ENCODE data around the gene RPS15.
"Not testable (repeated sequence)": the region's sequence is repeated elsewhere in the genome, so short reads cannot be mapped to it uniquely, and the experiment has no call there.

RPS15 gene

GRCh38 chr19:1471515-1472160 is 33.4 kb downstream of the RPS15 start:
- DNase-seq: no peak

GRCh38 chr19:1472231-1473084 is 34.3 kb downstream of the RPS15 start:
- no peak for DNase-seq

DNA sequence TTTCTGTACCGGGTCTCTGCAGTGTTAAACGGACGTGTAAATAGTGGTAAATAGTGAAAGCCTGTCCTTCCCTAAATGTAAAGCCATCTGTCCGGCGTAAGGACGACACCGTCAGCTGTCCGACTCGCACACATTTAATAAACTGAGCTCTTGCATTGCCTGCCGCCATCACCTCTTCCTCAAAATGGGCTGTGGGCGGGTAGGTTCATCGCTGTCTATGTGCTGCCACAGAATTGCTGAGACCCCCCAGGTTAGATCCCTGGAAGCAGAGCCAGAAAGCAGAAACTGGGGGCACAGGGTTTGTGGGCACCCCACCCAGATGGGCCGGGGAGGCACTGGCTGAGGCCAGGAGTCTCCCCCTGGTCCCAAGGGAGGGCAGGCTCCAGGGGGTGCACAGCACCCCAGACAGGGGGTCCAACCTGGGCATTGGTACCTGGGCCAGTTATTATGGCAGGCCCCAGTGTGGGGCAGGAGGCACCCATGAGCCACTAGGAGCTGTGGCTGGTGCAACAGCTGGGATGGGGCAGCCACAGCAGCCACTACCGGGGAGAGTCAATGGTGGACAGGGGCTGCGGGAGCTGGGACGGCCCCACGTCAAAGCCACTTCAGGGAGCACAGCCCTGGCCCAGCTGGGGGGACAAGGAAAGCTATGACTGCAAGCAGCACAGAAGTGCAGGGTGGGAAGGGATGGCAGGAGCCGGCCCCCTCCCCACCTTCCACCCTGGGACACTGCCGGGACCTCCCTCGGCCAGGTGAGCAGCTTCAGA is 35.1 kb downstream of the RPS15 start:
- no peak for DNase-seq

DNA sequence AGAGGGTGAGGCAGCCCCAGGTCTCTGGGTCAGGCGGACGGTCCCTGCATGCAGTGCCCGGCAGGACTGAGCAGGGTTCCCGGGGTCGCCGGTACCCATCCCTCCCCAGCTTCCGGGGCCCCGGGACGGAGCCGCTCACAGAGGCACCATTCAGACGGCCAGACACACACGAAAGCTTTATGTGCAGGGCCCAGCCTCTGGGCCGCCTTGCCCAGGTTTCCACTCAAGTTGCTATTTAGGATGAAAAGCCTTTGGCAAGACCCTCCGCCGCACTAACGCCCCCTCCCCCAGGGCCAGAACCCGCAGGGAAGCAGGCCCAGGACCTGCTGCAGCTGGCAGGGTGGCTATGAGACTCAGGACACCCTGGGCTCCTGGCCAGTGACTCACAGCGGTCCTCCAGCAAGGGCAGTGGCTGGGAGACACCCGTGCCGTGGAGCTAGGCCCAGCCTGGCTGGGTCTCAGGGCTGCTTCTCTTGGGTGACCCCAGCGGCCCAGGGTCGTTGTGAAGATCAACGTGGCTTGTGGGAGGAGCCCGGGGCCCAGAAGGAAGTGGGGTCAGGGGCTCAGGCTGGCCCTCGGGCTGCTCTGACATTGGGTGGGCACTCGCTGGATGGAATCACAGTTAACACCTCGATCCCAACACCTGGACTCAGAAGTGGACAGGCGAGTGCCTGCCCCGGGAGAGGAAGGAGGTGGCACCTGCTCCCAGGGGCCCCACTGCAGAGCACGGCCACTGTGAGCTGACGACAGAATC is 36.0 kb downstream of the RPS15 start:
- DNase-seq: no peak

DNA sequence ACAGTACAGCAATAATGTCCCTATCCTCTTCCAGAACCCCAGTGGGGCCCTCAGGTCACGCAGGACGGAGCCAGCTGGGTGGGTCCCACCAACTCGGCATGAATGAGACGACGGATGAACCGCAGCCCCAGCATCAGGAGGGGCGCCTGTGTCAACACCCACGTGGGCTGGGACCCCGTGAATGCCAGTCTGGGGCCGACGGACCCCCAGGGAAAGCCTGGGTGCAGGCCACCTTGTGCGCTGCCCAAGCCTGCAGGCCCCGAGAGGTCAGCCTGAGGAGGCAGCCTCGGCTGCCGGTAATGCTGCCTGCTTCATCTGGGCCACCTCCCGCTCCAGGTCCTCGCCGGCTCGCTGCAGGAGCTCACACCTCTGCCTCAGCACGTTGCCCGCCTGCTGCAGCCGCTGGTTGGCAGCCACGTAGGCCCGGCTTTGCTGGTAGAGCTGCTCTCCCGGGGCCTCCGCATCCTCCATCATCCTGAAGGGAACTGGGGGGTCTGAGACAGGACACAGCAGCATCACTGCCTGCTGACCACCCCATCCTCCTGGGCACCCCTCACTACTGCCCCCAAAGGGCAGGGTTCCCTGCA is 36.7 kb downstream of the RPS15 start:
- DNase-seq: no peak

DNA sequence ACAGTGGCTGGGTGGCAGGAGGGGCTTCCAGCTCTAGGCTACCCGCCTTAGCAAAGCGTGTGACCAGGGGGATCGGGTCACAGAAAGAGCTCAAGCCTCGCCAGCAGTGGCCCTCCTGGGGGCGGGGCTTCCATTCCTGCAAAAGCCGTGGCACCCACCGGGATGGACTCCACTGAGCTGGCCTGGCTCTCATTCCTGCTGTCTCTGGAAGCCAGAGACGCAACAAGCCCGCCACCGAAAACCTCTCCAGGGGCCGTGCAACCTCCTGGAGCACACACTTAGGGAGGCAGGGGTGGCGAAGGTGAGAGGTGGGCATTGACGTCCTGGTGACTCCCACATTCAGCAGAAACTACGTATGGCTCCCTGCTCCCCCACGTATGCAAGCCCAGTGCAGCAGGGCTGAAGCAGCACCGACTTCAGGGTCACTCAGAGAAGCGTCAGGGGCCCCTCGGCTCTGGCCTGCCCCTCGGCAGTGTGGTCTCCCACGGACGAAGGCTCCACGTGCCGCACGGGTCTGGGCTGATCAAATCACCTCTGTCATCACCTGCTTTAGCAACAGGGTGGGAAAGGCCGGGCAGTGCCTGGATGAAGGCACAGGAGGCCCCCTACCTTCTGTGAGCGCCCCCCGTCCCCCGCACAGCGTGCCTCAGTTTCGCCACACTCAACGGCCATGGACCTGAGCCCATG is 37.7 kb downstream of the RPS15 start:
- no peak for DNase-seq

DNA sequence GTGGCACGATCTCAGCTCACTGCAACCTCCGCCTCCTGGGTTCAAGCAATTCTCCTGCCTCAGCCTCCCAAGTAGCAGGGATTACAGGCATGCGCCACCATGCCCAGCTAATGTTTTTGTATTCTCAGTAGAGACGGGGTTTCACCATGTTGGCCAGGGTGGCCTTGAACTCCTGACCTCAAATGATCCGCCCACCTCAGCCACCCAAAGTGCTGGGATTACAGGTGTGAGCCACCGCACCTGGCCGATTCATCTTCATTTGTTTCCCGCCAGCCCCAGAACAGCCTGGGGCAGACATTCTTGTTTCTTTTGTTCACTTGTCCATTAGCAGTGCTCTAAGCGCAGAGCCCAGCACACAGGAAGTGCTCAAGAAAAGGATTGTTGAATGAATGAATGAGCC is 38.9 kb downstream of the RPS15 start:
- DNase-seq: not testable (repeated sequence)

DNA sequence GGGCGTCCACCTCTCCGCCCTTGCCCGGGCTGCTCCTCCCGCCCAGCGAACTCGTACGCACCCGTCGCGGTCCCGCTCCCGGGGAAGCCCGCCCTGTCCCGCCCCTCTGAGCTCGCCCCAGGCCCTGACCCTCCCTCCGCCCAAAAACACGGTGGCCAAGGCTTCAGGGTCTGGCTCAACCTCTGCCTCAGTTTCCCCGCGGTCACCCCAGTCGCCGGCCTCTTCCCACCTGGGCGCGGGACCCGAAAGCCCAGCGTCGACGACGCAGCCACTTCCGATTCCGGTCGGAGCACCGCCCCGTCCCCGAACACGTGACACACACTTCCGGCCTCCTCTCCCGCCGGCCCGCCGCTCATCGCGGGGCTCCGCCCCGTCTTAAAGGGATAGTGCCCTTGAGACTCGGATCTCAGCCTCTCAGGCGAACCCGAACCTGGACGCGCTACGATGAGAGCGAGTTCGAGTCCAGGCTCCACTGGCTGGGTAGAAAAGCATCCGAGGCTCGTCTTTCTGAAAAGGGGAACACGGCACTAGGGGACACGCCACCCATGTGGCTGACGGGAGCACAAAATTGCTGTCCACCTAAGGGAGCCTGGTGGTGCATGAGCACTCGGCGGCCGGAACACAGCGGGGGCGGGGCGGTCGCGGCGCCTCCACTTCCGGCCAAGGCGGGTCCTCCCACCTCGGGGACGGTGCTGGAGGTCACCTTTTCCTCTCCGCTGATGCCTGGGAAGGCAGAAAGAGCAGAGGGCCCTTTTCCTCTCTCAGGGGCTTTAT is 40.9 kb downstream of the RPS15 start, which contains the start of gene C19orf25:
Gene C19orf25 (minus strand): TSS at position 282 of the 774 bp plus-strand sequence. CDS start 312 bp downstream, outside the sequence.
- DNase-seq: peak; percentile 86

DNA sequence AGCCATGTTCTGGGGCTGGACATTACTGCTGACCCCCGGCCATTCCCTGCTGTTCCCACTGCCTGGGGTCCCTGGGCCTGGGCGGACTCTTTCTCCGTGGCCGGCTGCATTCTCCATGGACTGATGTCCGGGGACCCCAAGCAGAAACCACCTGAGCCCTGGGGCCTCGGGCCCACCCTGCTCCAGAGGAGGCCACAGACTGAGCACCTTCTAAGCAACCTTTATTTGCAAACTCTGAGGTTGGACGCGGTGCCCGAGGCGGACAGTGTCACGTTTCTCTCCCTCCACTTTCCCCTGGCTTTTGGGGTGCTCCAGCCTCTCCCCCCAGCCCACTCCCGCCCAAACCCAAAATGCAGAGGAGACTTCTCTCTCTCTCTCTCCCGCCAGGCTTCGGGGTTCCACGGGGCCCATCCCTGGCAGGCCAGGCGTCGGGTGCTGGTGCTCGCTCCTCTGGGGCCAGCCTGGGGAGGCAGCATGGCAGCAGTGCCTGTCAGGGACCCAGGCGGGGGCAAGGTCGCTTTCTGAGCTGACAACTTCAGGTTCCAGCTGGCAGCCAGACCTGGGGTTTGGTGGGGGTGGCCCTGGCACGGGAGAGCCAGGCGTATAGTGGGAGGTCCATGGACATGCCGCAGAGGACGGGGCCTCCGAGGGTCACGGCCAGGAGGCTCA is 43.2 kb downstream of the RPS15 start:
- no peak for DNase-seq

DNA sequence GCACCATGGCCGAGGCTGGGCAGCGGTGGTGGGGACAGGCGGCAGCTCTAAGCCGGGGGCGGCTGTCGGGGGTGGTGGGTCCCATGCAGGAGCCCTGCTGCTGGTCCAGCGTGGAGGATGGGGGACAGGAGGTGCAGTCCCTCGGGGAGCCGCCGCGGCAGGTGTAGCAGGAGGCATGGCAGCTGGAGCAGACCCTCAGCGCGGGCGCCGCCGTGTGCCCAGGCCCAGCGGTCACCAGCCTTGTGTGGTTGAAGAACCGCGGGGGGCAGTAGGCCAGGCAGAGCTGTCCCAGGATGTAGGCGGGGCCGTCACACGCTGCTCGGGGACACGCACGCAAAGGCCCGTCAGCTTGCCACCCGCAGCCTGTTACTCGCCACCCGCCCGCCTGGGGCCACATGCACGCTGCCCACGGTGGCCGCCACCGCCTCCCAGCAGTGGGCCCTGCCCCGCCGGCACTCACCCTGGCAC is 43.7 kb downstream of the RPS15 start:
- no peak for DNase-seq

DNA sequence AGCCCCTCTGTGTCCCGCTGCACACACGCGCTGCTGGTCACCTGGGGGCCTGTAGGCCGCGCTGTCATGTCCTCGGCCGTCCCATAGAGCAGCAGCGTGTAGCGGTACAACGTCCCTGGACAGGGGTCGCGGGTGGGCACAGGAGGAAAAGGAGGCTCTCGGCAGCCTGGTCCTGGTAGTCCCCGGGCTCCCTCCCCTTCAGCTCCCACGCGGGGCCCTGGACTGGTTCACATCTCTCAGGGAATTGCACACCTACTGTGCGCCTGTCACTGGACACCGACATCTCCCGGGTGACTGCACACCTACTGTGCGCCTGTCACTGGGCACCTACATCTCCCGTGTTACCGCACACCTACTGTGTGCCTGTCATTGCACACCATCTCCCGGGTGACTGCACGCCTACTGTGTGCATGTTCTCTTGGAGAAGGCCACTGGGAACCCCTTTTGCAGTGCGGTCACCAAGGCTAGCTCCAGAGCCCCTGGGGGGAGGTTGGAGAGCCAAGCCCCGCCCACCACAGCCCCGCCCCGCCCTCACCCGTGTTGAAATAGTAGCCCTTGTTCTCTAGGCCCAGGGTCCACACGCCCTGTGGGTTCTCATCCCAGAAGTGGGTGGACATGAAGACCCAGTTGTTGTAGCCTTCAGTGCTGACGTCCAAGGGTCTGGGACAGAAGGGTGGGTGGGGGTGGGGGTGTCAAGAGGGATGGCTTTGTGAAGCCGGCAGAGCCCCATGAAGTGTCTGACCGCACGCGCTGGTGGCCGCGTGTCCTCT is 44.4 kb downstream of the RPS15 start:
- no peak for DNase-seq

DNA sequence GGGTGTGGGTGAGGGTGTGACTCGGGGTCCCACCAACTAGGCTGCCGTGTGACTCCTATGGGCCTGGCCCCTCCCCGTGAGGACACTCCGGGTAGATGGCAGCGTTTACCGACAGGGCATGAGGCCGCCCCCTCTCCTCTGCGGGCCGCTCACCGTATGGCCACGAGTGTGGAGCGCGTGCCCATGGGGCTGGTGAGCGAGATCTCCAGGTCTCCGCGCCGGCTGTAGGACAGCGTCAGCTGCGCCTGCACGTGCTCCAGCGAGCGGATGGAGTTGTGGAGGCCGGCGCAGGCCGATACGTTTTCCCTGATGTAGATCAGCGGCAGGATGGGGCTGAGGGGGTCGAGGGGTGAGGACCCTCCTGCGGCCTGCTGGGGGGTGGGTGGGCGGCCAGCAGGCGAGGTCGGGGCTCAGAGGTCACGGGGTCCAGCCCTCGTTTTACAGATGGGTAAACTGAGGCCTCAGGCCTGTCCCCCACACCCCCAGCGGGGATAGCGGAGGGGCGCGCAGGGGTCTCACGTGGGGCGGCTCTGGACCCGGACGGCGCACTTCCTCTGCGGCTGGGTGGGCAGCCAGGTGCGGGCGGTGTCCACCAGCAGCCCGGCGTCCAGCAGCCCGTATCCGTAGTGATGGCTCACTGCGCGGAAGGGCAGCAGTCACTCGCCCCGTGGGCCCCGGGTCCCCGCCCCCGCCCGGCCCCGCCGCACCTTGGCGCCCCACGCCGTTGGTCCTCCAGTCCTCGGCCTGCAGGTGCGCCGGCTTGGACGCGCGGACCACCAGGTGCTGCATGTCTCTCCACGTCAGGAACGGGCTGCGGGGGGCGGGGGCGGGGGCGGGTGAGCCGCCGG is 45.2 kb downstream of the RPS15 start:
- DNase-seq: no peak

DNA sequence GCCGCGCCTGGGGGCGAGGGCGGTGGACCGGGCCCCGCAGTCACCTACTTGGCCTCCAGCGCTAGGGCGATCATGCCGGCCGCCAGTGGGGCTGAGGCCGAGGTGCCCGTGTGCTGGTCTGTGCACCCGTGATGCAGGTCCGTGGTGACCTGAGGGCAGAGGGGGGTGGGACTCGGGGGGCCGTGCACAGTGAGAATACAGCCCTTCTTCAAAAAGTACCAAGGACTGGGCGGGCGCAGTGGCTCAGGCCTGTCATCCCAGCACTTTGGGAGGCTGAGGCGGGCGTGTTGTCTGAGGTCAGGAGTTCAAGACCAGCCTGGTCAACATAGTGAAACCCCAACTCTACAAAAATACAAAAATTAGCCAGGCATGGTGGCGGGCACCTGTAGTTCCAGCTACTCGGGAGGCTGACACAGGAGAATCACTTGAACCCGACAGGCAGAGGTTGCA is 45.8 kb downstream of the RPS15 start:
- DNase-seq: no peak

DNA sequence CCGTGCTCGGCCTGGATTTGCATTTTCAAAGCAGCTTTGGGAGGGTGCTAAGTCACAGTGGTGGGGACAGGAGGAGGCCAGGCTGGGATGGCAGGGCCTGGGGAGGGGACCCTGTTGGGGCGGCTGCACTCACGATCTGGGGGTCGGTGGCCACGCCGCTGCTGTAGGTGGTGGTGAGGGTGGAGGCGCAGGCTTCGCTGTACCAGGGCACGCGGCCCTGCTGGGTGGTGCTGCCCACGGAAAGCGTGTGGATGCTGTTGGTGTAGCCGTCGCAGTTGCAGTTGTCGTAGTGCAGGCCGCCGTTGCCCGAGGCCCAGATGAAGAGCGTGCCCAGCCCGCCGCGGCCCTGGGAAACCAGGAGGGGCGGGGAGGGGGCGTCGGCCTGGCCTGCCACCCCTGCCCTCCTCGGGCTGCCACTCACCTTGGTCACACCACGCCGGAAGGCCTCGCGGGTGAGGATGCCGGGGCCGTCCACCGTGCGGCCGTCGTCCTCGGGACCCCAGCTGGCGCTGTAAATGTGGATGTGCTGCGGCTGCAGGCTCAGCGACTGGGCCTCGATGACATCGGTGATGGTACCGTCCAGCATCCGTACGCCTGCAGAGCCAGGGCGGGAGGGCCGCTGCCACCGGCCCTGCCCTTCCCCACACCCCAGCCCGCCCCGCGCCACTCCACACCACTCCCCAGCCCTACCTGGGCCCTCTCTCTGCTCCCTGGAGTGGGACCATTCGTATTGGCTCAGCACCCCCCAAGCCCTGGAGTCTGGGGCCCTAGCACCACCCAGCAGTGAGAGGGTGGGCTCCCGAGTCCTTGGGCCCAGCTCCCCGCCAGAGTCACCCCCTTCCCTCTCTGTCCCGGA is 48.8 kb downstream of the RPS15 start:
- DNase-seq: no peak

DNA sequence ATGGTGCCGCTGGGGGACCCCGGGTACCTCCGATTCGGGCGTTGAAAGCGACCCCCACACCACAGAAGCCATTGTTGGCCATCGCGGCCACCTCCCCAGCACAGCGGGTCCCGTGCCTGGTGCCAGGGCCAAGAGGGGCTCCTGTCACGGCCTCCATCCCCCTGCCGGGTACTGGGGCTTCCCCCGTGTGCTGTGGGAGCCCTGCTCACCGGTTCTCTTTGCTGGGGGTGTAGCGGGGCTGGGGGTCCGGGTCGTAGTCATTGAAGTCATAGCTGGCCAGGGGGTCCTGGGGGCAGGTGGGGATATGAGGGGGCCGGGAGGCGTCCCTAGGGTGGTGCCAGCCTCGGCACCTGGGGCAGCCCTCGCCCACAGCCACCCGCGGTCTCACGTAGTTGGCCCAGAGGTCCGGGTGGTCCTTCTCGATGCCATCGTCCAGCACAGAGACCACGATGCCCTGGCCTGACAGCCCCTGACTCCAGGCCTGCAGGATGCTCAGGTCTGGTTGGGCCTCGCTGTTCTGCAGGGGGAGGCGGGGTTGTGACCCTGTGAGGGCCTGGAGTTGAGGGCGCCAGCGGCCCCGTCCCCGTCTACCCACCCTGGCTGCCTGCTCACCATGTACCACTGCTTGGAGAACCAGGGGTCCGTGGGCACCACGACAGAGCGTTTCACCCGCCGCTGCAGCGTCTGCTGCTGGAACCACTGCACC is 49.5 kb downstream of the RPS15 start:
- DNase-seq: no peak

GRCh38 chr19:1488282-1488601 is 50.0 kb downstream of the RPS15 start:
- DNase-seq: no peak
